ENCODE measurements around the gene LAMA3. TPM values are rescaled to one million over a fixed set of nuclear protein-coding genes. Genes with fewer than 3 reads are reported as not detected.

LAMA3 gene
- total and polyA plus RNA-seq, 2 of the 13 experiments (the other 11 are each of a cell fraction or from before 2014, with no cell fraction given) = 0.45 to 2.2 TPM

DNA sequence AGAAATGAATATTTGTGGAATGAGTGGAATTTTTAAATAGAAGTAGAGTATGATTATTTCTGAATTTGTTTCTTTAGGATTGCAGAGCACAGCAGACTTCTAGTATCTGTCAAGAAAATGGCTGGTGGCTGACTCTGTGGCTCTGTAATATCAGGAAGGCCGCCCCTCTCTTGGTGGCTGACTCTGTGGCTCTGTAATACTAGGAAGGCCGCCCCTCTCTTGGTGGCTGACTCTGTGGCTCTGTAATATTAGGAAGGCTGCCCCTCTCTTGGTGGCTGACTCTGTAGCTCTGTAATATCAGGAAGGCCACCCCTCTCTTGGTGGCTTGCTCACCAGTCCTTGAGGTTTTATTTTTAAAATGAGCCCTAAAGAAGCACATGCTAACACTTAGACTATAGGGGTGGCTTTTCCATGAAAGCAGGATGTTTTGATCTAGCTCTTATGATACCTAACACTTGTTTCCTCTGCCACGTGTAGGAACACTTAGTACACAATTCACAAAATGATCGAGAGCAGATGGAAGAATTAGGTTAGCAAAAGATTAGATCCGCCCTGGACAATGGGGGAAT, 240.2 kb downstream of the LAMA3 start:
- Histone ChIP-seq H3K36me3 (replicated peaks in 1 of 2; ENCODE audit: control insufficient read depth in 1 of 2, insufficient read depth in 2 of 2, low read length in 2 of 2) (no peaks in the 10 kb centered on the region), H3K79me2 (ENCODE audit: insufficient read depth, low read length) (no peaks in the 10 kb centered on the region), H3K4me3 (replicated peaks in 1 of 3; ENCODE audit: insufficient read depth in 1 of 3, low read depth in 2 of 3, low read length in 3 of 3) (no peak overlapping the region), H3K27me3 (ENCODE audit: control insufficient read depth in 1 of 2, insufficient read depth in 2 of 2, low read length in 2 of 2) (no peaks in the 10 kb centered on the region), H3K4me2 (ENCODE audit: low read depth, low read length) (no peak overlapping the region), H3K9ac (ENCODE audit: insufficient read depth, low read depth, low read length) (no peak overlapping the region), H3K27ac (ENCODE audit: extremely low read length, insufficient read depth, low read length) (no peak overlapping the region), H3K4me1 (ENCODE audit: insufficient read depth, low read length) (peaks cover 14% of the 10 kb centered on the region), H4K20me1 (ENCODE audit: insufficient read depth, low read length) (no peaks in the 10 kb centered on the region), H2AFZ (ENCODE audit: low read length) (no peak overlapping the region), H3K9me3 (ENCODE audit: low read length) (no peaks in the 10 kb centered on the region)
- no peak for DNase-seq (ENCODE audit: low spot score)
- BruUV-seq (replicated peaks) = no TSS peak
- in situ Hi-C loops (cut with HindIII; ENCODE audit: extremely low pct_ligation_motif_present, low pct_unique_long_range_greater_than_20kb) (no loop called here), intact Hi-C loops (cut with micrococcal nuclease; ENCODE audit: unreplicated experiment) (no loop called here)
- FAIRE-seq = no peak
- ChIA-PET CTCF (ENCODE audit: low intra/inter-chr PET ratio, low total read pairs) (no interaction called here), POLR2A (no interaction called here)
- WGBS (ENCODE audit: low lambda C conversion rate) = 87% methylated on average over 3 of the region's 5 CpGs
- no peak for ATAC-seq
- no peak for TF ChIP-seq TGIF2 (CRISPR knock-in tag; IDR thresholded peaks at IDR 0.05)
- TF ChIP-seq ZNF709 (CRISPR knock-in tag; IDR thresholded peaks at IDR 0.05) = no peak
- no peak for TF ChIP-seq SMAD9 (CRISPR knock-in tag; IDR thresholded peaks at IDR 0.05)
- TF ChIP-seq, protein P1, sequence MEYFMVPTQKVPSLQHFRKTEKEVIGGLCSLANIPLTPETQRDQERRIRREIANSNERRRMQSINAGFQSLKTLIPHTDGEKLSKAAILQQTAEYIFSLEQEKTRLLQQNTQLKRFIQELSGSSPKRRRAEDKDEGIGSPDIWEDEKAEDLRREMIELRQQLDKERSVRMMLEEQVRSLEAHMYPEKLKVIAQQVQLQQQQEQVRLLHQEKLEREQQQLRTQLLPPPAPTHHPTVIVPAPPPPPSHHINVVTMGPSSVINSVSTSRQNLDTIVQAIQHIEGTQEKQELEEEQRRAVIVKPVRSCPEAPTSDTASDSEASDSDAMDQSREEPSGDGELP (IDR thresholded peaks at IDR 0.05; ENCODE audit: borderline replicate concordance, low read depth) = no peak
- no peak for TF ChIP-seq ZNF570 (CRISPR knock-in tag; IDR thresholded peaks at IDR 0.05; ENCODE audit: borderline replicate concordance)
- no peak for TF ChIP-seq KDM3A (CRISPR knock-in tag; IDR thresholded peaks at IDR 0.05; ENCODE audit: low read depth)
- no peak for TF ChIP-seq HOXA7 (CRISPR knock-in tag; IDR thresholded peaks at IDR 0.05)
- TF ChIP-seq HDAC6 (IDR thresholded peaks at IDR 0.05; ENCODE audit: low read depth, low read length) = no peak
- no peak for TF ChIP-seq MTF2 (CRISPR knock-in tag; IDR thresholded peaks at IDR 0.05; ENCODE audit: borderline replicate concordance)
- TF ChIP-seq REL (CRISPR knock-in tag; conservative IDR thresholded peaks at IDR 0.05) = no peak
- no peak for TF ChIP-seq ZSCAN21 (CRISPR knock-in tag; IDR thresholded peaks at IDR 0.05; ENCODE audit: borderline replicate concordance)
- no peak for TF ChIP-seq NRL (CRISPR knock-in tag; IDR thresholded peaks at IDR 0.05; ENCODE audit: borderline replicate concordance)
- TF ChIP-seq, protein P2, sequence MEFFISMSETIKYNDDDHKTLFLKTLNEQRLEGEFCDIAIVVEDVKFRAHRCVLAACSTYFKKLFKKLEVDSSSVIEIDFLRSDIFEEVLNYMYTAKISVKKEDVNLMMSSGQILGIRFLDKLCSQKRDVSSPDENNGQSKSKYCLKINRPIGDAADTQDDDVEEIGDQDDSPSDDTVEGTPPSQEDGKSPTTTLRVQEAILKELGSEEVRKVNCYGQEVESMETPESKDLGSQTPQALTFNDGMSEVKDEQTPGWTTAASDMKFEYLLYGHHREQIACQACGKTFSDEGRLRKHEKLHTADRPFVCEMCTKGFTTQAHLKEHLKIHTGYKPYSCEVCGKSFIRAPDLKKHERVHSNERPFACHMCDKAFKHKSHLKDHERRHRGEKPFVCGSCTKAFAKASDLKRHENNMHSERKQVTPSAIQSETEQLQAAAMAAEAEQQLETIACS (CRISPR knock-in tag; IDR thresholded peaks at IDR 0.05) = no peak
